GM12878 (cell line): ENCODE data around the gene DUSP22. TPM values are rescaled to one million over a fixed set of nuclear protein-coding genes. Genes with fewer than 3 reads are reported as not detected.
A peak's percentile ranks its signal among the peaks of the same experiment; 100 is the strongest.

Source experiments
- BCL11A ChIP-seq: IDR thresholded peaks from 2 replicates; pipeline ENCODE4 v1.6.1; 2011; ENCODE audit warnings: low read depth, low read length
- CHD2 ChIP-seq: IDR thresholded peaks from 2 replicates; pipeline ENCODE4 v1.6.1; 2011; ENCODE audit warnings: low read depth, low read length, improper control_type of control experiment, borderline replicate concordance
- CHD4 ChIP-seq: fragments of 200-600 bp; sonication (generic); IDR thresholded peaks from 2 replicates; pipeline ENCODE4 v1.6.1; 2016; ENCODE audit warnings: mild to moderate bottlenecking
- ETV6 ChIP-seq, 2 experiments: fragments of 450-650 bp in 1 of 2; IDR thresholded peaks in 1 of 2; conservative IDR thresholded peaks in 1 of 2; 2 replicates each; pipeline ENCODE4 v1.6.1; 2014; ENCODE audit warnings: antibody characterized with exemption in 1 of 2, borderline replicate concordance in 1 of 2, low read depth in 1 of 2, mild to moderate bottlenecking in 1 of 2, moderate library complexity in 1 of 2
- JUNB ChIP-seq: IDR thresholded peaks from 2 replicates; pipeline ENCODE4 v1.6.1; 2016; ENCODE audit warnings: antibody characterized with exemption, mild to moderate bottlenecking
- RCOR1 ChIP-seq: conservative IDR thresholded peaks from 2 replicates; pipeline ENCODE4 v1.6.1; 2012; ENCODE audit warnings: low read depth, low read length, improper control_type of control experiment
- TARDBP ChIP-seq: IDR thresholded peaks from 2 replicates; pipeline ENCODE4 v1.6.1; 2016; ENCODE audit warnings: borderline replicate concordance
- polyA plus RNA-seq, 11 experiments: library from polyadenylated mRNA; depleted of rRNA in 4 of 11; unstranded in 6 of 11; stranded (reverse) in 5 of 11; fragments of >200 nt; fragmentation: Nextera tagmentation in 4 of 11; fragmentation: Illumina TruSeq in 1 of 11; extraction: Ambion mirVana in 4 of 11; extraction: Trizol in 1 of 11; gene quantifications; 1 replicate in 1 of 11; 2 replicates in 10 of 11; pipeline versions ENCODE4 v1.2.1 to v1.2.3, GENCODE V29; 2011 to 2016; ENCODE audit warnings: inconsistent platforms in 2 of 11, missing spikeins in 2 of 11, low read depth in 1 of 11
- total RNA-seq, 4 experiments: library from RNA; depleted of rRNA in 3 of 4; stranded (reverse); fragments of >200 nt in 3 of 4; fragmentation: Illumina TruSeq in 1 of 4; extraction: Trizol in 1 of 4; gene quantifications; 2 replicates each; pipeline versions ENCODE4 v1.2.1 to v1.2.3, GENCODE V29; 2013 to 2021
- TF ChIP-seq, protein P1 (sequence below): fragments of 450-650 bp; IDR thresholded peaks from 2 replicates; pipeline ENCODE4 v1.6.1; 2016; ENCODE audit warnings: mild to moderate bottlenecking, moderate library complexity, borderline replicate concordance
- TF ChIP-seq, protein P2 (sequence below): fragments of 450-650 bp; IDR thresholded peaks from 2 replicates; pipeline ENCODE4 v1.6.1; 2016; ENCODE audit warnings: mild to moderate bottlenecking
- TF ChIP-seq, protein P3 (sequence below): fragments of 450-650 bp; formaldehyde crosslinking; IDR thresholded peaks from 2 replicates; pipeline ENCODE4 v1.5.0; 2022; ENCODE audit warnings: mild to moderate bottlenecking, missing genetic modification characterization
- TF ChIP-seq, protein P4 (sequence below): fragments of 450-650 bp; IDR thresholded peaks from 2 replicates; pipeline ENCODE4 v1.6.1; 2017; ENCODE audit warnings: low read depth, mild to moderate bottlenecking, moderate library complexity
- TF ChIP-seq, protein P5 (sequence below): IDR thresholded peaks from 2 replicates; pipeline ENCODE4 v1.6.1; 2011; ENCODE audit warnings: borderline replicate concordance, low read depth, mild to moderate bottlenecking, moderate library complexity, low read length; ENCODE audit not compliant: insufficient read depth, poor library complexity, severe bottlenecking

The DUSP22 gene
- total and polyA plus RNA-seq, 10 of the 15 experiments (the other 5 are each of a cell fraction or from before 2014, with no cell fraction given), result 78.9 to 156 (median 107) TPM

DNA sequence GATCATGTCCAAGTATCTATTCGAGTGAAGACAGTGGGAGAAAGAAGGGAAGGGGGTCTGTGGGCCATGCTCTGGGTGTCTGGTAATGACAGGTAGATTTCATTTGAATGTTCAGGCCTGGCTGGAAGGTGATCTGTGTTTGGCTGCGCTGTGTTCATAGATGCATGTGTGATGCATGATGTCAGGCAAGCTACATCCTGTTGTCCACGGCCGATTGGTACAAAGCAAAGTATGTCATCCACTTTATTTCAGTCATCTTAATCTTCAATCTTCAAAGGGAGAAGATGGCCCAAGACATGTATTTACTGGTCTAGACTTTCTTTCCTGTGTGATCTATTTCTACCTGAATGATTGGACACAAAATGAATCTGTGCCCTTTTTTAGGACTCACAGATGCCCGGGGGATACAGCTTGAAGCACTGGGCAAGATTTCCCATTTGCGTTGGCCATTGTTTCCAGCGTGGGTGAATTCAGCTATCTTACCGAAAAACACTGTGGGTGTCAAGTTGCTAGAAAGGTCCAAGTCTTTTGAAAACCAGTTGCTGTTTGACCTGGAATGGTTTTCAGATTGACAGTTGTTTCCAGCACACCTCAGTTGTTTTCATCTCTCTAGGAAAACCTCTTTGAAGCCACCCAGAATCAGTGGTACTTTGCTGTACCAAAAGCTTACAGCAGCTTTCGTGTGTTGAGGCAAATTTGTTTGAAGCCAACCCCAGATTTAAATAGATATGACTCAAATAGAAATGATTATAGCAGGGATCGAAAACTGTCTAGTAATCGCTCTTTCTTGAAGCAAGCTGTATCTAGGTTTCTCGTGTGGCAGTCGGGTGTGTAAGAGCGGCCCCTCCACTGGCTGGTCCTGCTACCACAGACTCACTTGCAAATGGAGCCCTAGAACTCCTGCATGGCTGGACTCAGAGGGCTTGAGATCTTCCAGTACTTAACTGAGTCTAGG lies 27.2 kb downstream of the DUSP22 start (continued):
- TF ChIP-seq, protein P1, sequence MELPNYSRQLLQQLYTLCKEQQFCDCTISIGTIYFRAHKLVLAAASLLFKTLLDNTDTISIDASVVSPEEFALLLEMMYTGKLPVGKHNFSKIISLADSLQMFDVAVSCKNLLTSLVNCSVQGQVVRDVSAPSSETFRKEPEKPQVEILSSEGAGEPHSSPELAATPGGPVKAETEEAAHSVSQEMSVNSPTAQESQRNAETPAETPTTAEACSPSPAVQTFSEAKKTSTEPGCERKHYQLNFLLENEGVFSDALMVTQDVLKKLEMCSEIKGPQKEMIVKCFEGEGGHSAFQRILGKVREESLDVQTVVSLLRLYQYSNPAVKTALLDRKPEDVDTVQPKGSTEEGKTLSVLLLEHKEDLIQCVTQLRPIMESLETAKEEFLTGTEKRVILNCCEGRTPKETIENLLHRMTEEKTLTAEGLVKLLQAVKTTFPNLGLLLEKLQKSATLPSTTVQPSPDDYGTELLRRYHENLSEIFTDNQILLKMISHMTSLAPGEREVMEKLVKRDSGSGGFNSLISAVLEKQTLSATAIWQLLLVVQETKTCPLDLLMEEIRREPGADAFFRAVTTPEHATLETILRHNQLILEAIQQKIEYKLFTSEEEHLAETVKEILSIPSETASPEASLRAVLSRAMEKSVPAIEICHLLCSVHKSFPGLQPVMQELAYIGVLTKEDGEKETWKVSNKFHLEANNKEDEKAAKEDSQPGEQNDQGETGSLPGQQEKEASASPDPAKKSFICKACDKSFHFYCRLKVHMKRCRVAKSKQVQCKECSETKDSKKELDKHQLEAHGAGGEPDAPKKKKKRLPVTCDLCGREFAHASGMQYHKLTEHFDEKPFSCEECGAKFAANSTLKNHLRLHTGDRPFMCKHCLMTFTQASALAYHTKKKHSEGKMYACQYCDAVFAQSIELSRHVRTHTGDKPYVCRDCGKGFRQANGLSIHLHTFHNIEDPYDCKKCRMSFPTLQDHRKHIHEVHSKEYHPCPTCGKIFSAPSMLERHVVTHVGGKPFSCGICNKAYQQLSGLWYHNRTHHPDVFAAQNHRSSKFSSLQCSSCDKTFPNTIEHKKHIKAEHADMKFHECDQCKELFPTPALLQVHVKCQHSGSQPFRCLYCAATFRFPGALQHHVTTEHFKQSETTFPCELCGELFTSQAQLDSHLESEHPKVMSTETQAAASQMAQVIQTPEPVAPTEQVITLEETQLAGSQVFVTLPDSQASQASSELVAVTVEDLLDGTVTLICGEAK, result no peak
- TF ChIP-seq, protein P2, sequence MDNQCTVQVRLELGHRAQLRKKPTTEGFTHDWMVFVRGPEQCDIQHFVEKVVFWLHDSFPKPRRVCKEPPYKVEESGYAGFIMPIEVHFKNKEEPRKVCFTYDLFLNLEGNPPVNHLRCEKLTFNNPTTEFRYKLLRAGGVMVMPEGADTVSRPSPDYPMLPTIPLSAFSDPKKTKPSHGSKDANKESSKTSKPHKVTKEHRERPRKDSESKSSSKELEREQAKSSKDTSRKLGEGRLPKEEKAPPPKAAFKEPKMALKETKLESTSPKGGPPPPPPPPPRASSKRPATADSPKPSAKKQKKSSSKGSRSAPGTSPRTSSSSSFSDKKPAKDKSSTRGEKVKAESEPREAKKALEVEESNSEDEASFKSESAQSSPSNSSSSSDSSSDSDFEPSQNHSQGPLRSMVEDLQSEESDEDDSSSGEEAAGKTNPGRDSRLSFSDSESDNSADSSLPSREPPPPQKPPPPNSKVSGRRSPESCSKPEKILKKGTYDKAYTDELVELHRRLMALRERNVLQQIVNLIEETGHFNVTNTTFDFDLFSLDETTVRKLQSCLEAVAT, result peak; percentile 47
- TF ChIP-seq, protein P3, sequence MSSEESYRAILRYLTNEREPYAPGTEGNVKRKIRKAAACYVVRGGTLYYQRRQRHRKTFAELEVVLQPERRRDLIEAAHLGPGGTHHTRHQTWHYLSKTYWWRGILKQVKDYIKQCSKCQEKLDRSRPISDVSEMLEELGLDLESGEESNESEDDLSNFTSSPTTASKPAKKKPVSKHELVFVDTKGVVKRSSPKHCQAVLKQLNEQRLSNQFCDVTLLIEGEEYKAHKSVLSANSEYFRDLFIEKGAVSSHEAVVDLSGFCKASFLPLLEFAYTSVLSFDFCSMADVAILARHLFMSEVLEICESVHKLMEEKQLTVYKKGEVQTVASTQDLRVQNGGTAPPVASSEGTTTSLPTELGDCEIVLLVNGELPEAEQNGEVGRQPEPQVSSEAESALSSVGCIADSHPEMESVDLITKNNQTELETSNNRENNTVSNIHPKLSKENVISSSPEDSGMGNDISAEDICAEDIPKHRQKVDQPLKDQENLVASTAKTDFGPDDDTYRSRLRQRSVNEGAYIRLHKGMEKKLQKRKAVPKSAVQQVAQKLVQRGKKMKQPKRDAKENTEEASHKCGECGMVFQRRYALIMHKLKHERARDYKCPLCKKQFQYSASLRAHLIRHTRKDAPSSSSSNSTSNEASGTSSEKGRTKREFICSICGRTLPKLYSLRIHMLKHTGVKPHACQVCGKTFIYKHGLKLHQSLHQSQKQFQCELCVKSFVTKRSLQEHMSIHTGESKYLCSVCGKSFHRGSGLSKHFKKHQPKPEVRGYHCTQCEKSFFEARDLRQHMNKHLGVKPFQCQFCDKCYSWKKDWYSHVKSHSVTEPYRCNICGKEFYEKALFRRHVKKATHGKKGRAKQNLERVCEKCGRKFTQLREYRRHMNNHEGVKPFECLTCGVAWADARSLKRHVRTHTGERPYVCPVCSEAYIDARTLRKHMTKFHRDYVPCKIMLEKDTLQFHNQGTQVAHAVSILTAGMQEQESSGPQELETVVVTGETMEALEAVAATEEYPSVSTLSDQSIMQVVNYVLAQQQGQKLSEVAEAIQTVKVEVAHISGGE (CRISPR knock-in tag), result 0 out of 2 replicates have a peak, but pooled peaks have one; percentile 4
- TF ChIP-seq ETV6 (conservative IDR thresholded peaks at IDR 0.05 in 1 of 2, IDR thresholded peaks at IDR 0.05 in 1 of 2; ENCODE audit: borderline replicate concordance in 1 of 2, low read depth in 1 of 2) (no peak), TARDBP (no peak), CHD4 (0 out of 2 replicates have a peak, but pooled peaks have one; percentile 36), RCOR1 (0 out of 2 replicates have a peak, but pooled peaks have one; percentile 5), CHD2 (no peak), BCL11A (peak; percentile 85), JUNB (peak; percentile 95)
- TF ChIP-seq, protein P4, sequence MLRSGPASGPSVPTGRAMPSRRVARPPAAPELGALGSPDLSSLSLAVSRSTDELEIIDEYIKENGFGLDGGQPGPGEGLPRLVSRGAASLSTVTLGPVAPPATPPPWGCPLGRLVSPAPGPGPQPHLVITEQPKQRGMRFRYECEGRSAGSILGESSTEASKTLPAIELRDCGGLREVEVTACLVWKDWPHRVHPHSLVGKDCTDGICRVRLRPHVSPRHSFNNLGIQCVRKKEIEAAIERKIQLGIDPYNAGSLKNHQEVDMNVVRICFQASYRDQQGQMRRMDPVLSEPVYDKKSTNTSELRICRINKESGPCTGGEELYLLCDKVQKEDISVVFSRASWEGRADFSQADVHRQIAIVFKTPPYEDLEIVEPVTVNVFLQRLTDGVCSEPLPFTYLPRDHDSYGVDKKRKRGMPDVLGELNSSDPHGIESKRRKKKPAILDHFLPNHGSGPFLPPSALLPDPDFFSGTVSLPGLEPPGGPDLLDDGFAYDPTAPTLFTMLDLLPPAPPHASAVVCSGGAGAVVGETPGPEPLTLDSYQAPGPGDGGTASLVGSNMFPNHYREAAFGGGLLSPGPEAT, result peak; percentile 80; the same call in 1 of the 2 replicates
- TF ChIP-seq, protein P5, sequence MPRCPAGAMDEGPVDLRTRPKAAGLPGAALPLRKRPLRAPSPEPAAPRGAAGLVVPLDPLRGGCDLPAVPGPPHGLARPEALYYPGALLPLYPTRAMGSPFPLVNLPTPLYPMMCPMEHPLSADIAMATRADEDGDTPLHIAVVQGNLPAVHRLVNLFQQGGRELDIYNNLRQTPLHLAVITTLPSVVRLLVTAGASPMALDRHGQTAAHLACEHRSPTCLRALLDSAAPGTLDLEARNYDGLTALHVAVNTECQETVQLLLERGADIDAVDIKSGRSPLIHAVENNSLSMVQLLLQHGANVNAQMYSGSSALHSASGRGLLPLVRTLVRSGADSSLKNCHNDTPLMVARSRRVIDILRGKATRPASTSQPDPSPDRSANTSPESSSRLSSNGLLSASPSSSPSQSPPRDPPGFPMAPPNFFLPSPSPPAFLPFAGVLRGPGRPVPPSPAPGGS, result no peak
